ENCODE results near the gene ZNF282.
"Not testable (repeated sequence)": the region's sequence is repeated elsewhere in the genome, so short reads cannot be mapped to it uniquely, and the experiment has no call there.

The ZNF282 gene

DNA sequence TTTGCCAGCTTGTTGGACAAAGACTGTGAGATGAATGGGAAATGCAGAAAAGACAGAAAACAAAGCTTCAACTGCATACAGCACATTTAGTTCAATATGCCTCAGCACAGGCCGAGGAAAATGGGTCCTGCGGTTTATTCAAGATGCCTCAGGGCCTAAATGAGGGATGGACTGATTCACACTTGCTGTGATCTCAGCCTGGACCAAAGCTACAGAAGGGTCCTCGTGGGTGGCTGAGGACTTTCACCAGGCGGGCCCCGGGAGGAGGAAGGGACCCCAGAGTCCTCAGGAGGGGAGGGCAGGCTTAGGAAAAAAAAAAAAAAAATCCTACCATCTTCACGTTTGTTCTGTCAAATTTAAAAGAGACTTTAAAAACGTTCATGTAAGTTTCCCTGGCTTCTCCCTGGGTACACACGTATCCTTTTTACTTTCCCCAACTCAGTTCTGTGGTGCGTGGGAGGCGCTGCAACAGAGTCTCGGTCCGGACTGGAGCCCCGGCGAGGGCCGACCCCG lies 66.0 kb downstream of the ZNF282 start:
- DNase-seq: no peak

DNA sequence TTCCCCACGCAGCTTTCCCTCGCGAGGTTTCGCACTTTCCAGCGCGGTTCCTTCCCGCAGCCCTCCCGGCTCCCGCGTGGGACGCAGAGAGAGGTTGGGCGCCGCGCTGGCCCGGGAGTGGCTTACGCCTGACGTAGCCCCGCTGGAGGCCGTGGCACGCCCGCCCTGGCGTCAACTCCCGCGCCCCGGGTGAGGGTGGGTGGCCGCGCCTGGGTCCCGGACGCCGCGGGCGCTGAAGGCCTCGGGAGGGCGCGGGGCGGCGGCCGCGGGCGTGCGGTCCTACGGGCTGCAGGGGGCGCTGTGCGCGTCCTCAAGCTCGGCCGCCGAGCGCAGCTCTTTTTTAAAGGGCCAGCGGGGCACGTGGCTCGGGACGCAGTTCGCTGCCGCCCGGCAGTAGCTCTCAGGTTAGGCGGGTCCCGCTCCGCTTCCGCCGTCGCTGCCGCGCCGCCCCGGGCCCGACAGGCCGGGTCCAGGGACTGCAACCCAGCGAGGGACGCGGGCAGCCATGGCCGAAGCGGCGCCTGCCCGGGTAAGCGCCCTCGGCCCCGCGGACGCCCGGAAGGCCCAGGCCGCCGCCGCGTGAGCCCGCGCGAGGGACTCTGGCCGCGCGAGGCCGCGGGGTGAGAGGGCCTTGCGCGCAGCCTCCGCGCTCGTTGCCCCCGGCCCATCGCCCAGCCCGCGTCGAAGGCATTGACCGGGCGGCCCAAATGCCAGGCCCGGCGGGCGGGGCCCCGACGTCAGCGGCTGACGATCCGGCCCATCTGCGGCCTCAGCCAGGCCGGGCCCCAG lies 66.7 kb downstream of the ZNF282 start, which contains the start of gene ZNF783:
Gene ZNF783 (plus strand): TSS at position 368 of the 789 bp plus-strand sequence. CDS start 138 bp downstream, at position 506.
- peak; percentile 72 for DNase-seq

DNA sequence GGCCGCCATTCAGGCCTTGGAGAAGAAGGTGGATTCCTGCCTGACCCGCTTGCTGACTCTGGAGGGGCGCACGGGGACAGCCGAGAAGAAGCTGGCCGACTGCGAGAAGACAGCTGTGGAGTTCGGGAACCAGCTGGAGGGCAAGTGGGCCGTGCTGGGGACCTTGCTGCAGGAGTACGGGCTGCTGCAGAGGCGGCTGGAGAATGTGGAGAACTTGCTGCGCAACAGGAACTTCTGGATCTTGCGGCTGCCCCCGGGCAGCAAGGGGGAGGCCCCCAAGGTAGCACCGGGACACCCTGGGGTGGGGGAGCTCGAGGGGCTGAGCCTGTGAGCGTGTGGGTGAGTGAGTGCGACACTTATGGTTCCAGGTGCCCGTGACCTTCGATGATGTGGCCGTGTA lies 71.1 kb downstream of the ZNF282 start:
- no peak for DNase-seq

DNA sequence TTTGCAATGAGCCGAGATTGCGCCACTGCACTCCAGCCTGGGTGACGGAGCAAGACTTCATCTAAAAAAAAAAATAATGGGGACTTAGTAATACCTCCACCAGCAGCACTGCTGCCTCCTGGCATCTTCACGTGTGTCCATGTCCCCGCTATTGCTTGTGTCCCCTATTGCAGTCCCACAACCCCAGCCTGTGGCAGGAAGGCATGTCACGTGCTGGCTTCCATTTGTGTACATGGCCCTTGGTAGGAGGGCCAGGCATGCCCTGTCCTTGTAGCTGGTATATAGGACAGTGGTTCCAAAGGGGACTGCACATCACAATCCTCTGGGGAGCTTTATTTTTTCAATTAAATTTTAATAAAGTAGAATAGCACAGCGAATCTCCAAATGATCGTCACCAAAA lies 72.4 kb downstream of the ZNF282 start:
- DNase-seq: no peak

DNA sequence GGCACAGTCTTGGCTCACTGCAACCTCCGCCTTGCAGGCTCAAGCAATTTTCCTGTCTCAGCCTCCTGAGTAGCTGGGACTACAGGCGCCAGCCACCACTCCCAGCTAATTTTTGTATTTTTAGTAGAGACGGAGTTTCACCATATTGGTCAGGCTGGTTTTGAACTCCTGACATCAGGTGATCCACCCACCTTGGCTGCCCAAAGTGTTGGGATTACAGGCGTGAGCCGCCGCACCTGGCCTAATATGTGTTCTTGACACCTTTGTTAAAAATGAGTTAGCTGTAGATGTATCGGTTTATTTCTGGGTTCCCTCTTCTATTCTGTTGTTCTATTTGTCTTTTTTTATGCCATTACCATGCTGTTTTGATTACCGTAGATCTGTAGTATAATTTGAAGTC lies 79.1 kb downstream of the ZNF282 start:
- not testable (repeated sequence) for DNase-seq
